NCI-H1048 (cell line): ENCODE measurements around the gene ZFPM1.

Experiments used
- DNase-seq: peaks from one replicate; lab custom pipeline; 2025; lab: John Stamatoyannopoulos, UW

ZFPM1 gene

DNA sequence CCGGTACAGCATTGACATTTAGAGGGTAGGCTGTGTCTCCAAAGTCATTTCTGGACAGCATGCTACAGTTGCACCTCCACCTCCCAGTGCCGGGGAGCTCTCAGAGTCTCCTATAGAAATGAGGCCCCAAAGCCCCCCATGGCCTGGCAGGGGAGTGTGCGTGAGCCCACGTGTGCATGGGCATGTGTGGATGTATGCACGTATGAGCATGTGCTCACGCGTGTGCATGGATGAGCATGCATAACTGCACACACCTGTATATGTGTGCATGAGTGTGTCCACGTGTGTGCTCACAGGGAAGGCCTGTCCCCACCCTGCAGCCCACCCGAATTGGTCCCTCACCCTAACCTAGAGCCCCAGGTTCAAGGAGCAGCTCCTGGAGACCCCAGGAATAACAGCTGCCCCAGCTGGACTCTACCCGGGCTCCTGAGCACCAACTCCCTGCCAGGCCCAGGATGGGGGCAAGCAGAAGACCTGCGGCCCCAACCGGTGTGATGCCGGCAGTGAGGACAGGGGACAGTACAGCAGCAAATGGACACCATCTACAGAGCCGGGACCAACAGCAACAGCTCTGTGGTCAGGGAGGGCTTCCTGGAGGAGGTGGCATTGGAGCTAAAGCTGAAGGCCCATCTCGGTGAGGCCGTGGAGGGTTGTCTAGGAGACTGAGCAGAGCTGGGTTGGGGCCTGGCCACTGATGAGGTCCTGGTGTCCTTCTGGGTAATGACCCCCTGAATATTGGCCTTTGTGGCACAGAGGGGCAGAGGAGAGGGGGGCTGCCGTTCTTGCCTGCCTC lies 35.2 kb upstream of the ZFPM1 start:
- DNase-seq, result no peak

DNA sequence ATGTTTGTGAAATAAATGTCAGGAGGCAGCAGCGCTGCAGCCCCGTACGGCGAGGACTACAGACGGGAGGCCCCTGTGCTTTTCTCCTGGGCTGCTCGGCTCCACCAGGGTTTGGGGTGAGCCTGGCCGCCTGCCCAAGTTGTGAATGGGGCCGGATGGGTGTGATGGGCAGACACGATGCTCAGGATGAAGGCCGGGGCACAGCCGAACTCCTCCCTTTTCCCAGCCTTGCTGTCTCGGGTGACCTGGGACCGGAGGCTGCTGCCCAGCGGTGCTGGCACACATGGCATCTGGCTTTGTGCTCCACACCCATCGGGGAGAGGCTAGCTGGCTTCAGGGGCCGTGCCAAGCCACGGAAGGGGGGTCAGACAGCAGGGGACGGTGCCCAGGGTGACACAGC lies 34.2 kb upstream of the ZFPM1 start:
- DNase-seq, result no peak

DNA sequence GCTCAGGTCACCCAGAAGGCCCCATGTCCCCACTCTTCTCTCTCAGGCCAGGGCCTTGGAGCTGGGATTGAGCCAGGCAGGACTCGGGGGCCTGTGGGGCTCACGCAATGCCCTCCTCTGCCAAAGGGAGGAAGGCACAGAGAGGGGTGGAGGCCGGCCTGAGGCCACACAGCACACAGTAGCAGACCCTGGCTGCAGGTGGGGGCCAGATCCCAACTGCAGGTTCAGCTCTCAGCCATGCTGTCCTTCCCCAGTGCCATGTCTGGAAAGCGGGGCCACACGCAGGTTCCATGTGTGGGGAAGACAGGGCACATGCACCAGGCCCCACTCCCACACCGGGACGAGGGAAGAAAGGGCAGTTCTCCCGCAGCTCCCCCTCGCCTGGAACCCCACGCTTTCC lies 33.3 kb upstream of the ZFPM1 start:
- no peak for DNase-seq

DNA sequence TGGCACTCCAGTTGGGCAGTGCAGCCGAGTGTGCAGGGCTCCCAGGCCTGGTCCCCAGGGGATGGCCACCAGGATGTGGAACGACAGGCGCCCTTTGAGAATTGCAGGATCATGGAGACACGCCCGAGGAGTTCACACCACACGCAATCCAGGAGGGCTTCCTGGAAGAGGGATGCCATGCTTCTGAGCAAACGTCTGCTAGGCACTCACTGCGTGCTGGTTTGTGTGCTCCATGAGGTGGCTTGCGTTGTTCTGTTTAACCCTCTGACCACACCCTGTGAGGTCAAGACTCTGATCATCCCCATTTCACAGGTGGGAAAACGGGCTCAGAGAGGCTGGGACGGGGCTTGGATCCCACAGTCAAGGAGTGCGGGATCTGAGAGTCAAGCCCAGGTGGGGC lies 32.6 kb upstream of the ZFPM1 start:
- no peak for DNase-seq

DNA sequence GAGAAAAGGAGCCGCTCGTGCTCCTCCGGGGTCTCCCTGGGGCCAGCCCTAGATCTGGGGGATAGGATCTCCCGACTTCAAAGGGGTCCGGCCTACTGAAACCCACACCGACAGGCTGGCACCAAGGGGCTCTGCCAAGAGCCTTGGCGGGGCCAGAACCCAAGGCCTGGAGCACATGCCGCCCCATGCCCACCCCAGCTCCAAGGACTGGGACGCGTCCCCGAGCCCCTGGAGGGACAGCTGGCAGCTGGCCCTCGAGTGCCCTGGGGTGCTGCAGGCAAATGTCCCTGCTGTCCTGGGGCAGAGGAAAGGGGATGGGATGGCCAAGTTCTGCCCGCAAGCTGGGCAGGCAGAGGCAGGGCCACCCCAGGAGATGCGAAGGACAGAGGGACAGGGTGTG lies 31.8 kb upstream of the ZFPM1 start:
- no peak for DNase-seq

DNA sequence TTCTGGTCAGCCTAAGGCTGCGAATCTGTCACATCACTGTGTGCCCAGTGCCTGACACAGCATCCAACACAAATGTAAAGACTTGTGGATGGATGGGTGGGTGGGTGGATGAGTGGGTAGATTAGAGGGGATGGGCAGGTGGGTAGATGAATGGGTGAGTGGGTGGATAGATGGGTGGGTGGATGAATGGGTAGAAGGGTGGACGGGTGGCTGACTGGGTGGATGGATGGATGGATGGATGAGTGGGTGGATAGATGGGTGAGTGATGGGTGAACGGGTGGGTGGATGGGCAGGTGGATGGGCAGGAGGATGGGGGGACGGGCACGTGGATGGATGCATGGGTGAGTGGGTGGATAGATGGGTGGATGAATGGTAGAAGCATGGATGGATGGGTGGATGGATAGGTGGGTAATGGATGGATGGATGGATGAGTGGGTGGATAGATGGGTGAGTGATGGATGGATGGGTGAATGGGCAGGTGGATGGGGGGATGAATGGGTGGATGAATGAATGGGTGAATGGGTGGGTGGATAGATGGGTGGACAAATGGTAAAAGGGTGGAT lies 31.1 kb upstream of the ZFPM1 start:
- no peak for DNase-seq

DNA sequence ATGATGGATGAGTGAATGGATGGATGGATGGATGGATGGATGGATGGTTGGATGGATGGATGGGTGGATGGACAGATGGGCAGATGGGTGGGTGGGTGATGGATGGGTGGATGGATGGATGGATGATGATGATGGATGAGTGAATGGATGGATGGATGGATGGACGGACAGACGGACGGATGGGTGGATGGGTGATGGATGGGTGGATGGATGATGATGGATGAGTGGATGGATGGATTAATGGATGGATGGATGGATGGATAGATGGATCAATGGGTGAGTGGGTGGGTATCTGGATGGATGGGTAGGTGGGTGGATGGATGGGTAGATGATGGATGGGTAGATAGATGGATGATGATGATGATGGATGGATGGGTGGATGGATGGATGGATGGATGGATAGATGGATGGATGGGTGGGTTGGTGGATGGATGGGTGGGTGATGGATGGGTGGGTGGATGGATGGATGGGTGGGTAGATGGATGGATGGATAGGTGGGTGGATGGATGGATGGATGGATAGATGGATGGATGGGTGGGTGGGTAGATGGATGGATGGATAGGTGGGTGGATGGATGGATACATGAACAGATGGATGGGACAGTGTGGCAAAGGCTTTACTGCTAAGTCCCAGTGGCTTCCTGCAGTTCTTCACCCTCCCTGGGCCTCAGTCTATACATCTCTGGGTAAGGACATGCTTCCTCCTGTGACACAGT lies 30.2 kb upstream of the ZFPM1 start:
- DNase-seq, result no peak

DNA sequence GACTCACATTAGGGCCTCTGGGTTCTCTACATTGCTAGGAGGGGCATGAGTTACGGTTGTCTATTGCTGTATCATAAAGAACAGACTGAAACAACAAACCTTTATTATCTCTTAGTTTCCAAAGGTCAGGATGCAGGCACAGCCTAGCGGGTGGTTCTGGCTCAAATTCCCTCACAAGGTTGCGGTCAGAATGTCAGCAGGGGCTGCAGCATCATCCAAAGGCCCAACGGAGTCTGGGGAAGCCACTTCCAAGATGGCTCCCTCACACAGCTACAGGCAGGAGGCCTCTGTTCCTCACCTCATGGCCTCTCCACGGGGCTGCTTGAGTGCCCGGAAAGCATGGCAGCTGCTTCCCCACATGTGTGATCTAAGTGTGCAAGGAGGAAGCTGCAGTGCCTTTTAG lies 29.6 kb upstream of the ZFPM1 start:
- no peak for DNase-seq

GRCh38 chr16:88424587-88425235 lies 28.4 kb upstream of the ZFPM1 start:
- DNase-seq, result no peak

- DNase-seq, result no peak
These were observed 27.1 kb upstream of the ZFPM1 start for GRCh38 chr16:88426018-88426417.

GRCh38 chr16:88427376-88427775 lies 25.7 kb upstream of the ZFPM1 start:
- DNase-seq, result no peak

GRCh38 chr16:88428156-88428555 lies 24.9 kb upstream of the ZFPM1 start:
- no peak for DNase-seq

DNA sequence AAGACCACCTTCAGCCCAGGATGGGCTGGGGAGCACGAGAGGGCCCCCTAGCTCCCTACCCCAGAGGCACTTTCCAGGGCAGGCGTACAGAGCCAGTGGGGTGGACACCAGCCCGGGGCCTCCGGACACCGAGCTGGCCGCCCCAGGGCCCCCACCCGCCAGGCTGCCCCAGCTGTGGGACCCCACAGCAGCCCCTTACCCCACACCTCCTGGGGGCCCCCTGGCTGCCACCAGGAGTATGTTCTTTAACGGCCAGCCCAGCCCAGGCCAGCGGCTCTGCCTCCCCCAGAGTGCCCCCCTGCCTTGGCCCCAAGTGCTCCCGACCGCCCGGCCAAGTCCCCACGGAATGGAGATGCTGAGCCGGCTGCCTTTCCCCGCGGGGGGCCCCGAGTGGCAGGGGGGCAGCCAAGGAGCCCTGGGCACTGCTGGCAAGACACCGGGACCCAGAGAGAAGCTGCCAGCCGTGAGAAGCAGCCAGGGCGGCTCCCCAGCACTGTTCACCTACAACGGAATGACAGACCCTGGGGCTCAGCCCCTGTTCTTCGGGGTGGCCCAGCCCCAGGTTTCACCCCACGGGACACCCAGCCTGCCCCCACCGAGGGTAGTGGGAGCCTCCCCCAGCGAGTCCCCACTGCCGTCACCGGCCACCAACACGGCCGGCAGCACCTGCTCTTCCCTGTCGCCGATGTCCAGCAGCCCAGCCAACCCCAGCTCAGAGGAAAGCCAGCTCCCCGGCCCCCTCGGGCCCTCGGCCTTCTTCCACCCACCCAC lies 24.3 kb upstream of the ZFPM1 start:
- no peak for DNase-seq

- no peak for DNase-seq
These were observed 23.5 kb upstream of the ZFPM1 start for GRCh38 chr16:88429387-88430184.

- DNase-seq, result no peak
These were observed 22.9 kb upstream of the ZFPM1 start for GRCh38 chr16:88430185-88430523.

GRCh38 chr16:88430524-88431446 lies 22.3 kb upstream of the ZFPM1 start:
- DNase-seq, result no peak

GRCh38 chr16:88431651-88432050 lies 21.4 kb upstream of the ZFPM1 start:
- DNase-seq, result no peak

DNA sequence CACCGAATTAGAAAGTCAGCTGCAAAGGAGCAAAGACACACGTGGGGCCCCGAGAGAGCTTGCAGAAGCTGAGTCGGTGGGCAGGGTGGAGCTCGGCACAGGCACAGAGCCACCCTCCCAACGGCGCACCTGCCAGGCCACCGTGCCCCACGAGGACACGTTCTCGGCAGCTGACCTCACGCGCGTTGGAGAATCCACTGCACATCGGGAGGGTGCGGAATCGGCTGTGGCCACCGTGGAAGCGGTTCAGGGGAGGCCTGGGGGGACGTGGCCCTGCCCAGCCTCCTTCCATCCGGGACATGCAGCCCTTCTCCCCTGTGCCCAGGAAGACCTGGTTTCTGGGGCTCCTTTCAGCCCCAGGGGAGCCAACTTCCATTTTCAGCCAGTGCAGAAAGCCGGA lies 20.9 kb upstream of the ZFPM1 start:
- no peak for DNase-seq

DNA sequence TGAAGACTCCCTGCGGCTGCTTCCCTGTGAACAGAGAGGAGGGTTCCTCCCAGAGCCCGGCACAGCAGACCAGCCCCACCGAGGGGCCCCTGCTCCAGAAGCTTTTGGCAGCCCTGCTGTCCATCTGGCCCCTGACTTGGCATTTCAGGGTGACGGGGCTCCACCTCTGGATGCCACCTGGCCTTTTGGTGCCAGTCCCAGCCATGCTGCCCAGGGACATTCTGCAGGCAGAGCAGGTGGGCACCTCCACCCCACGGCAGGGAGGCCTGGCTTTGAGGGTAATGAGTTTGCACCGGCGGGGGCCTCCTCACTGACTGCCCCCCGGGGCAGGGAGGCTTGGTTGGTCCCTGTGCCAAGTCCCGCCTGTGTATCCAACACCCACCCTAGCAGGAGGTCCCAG lies 20.3 kb upstream of the ZFPM1 start:
- no peak for DNase-seq

GRCh38 chr16:88433632-88434352 lies 19.3 kb upstream of the ZFPM1 start:
- no peak for DNase-seq
